HepG2 (cell line): Measurements from ENCODE around the gene ANKRD1. TPM values are rescaled to one million over a fixed set of nuclear protein-coding genes. Genes with fewer than 3 reads are reported as not detected.

ENCODE experiments used
- ATF3 ChIP-seq: sonication (generic); formaldehyde crosslinking; IDR thresholded peaks from 2 replicates; pipeline ENCODE4 v1.4.0; 2020; ENCODE audit warnings: missing genetic modification reagents
- CENPBD1 ChIP-seq: sonication (generic); formaldehyde crosslinking; IDR thresholded peaks from 2 replicates; pipeline ENCODE4 v1.8.0; 2022; ENCODE audit warnings: missing genetic modification reagents, low read depth, mild to moderate bottlenecking, borderline replicate concordance
- EP300 ChIP-seq, 3 experiments: sonication (generic) in 1 of 3; formaldehyde crosslinking in 1 of 3; IDR thresholded peaks; 2 replicates each; pipeline versions ENCODE4 v1.5.1 to v1.6.1; 2011 to 2020; ENCODE audit warnings: low read depth in 2 of 3, low read length in 2 of 3, borderline replicate concordance in 1 of 3, improper control_type of control experiment in 1 of 3, mild to moderate bottlenecking in 1 of 3, missing genetic modification reagents in 1 of 3, moderate library complexity in 1 of 3
- GTF2F1 ChIP-seq: fragments of 150-350 bp; IDR thresholded peaks from 2 replicates; pipeline ENCODE4 v1.6.1; 2014; ENCODE audit warnings: low read length
- HCFC1 ChIP-seq: fragments of 150-350 bp; IDR thresholded peaks from 2 replicates; pipeline ENCODE4 v1.6.1; 2014; ENCODE audit warnings: low read depth, low read length
- HMGA1 ChIP-seq: sonication (generic); formaldehyde crosslinking; conservative IDR thresholded peaks from 2 replicates; pipeline ENCODE4 v1.4.0; 2020; ENCODE audit warnings: missing genetic modification reagents
- JUND ChIP-seq: sonication (generic); formaldehyde crosslinking; IDR thresholded peaks from 2 replicates; pipeline ENCODE4 v1.8.0; 2022; ENCODE audit warnings: mild to moderate bottlenecking, missing genetic modification reagents
- KAT8 ChIP-seq: IDR thresholded peaks from 2 replicates; pipeline ENCODE4 v1.6.1; 2016; ENCODE audit warnings: missing genetic modification reagents, missing compliant biosample characterization
- MEF2D ChIP-seq: sonication (generic); formaldehyde crosslinking; IDR thresholded peaks from 2 replicates; pipeline ENCODE4 v1.5.1; 2020; ENCODE audit warnings: mild to moderate bottlenecking, missing genetic modification reagents
- NR1H2 ChIP-seq: sonication (generic); formaldehyde crosslinking; IDR thresholded peaks from 2 replicates; pipeline ENCODE4 v1.8.1; 2022; ENCODE audit warnings: low read depth, missing genetic modification reagents, borderline replicate concordance
- NR2F2 ChIP-seq: IDR thresholded peaks from 2 replicates; pipeline ENCODE4 v1.6.1; 2012; ENCODE audit warnings: low read depth, inconsistent platforms, borderline replicate concordance
- SMYD3 ChIP-seq: sonication (generic); formaldehyde crosslinking; IDR thresholded peaks from 2 replicates; pipeline ENCODE4 v1.8.1; 2023; ENCODE audit warnings: mild to moderate bottlenecking, missing genetic modification reagents
- SP4 ChIP-seq: sonication (generic); formaldehyde crosslinking; IDR thresholded peaks from 2 replicates; pipeline ENCODE4 v1.8.1; 2023; ENCODE audit warnings: mild to moderate bottlenecking, missing genetic modification reagents
- TAF15 ChIP-seq: fragments of 200-400 bp; formaldehyde crosslinking; IDR thresholded peaks from one replicate; pipeline ENCODE4 v1.6.1; 2018; ENCODE audit warnings: mild to moderate bottlenecking, low read depth, low read length; ENCODE audit not compliant: poor library complexity, severe bottlenecking
- THAP7 ChIP-seq: sonication (generic); formaldehyde crosslinking; IDR thresholded peaks from 2 replicates; pipeline ENCODE4 v1.8.1; 2023; ENCODE audit warnings: mild to moderate bottlenecking, missing genetic modification reagents
- ZFP82 ChIP-seq: sonication (generic); formaldehyde crosslinking; IDR thresholded peaks from 2 replicates; pipeline ENCODE4 v1.5.1; 2020; ENCODE audit warnings: mild to moderate bottlenecking, missing genetic modification reagents, borderline replicate concordance
- ZFYVE20 ChIP-seq: sonication (generic); formaldehyde crosslinking; IDR thresholded peaks from 2 replicates; pipeline ENCODE4 v1.8.0; 2023; ENCODE audit warnings: low read depth, mild to moderate bottlenecking, moderate library complexity, missing genetic modification reagents, borderline replicate concordance
- ZNF136 ChIP-seq: sonication (generic); formaldehyde crosslinking; IDR thresholded peaks from 2 replicates; pipeline ENCODE4 v1.8.1; 2022; ENCODE audit warnings: low read depth, mild to moderate bottlenecking, moderate library complexity, missing genetic modification reagents
- ZNF281 ChIP-seq: sonication (generic); formaldehyde crosslinking; IDR thresholded peaks from 2 replicates; pipeline ENCODE4 v1.4.0; 2020; ENCODE audit warnings: missing genetic modification reagents, borderline replicate concordance
- ZNF292 ChIP-seq: sonication (generic); formaldehyde crosslinking; IDR thresholded peaks from 2 replicates; pipeline ENCODE4 v1.8.1; 2022; ENCODE audit warnings: mild to moderate bottlenecking, low read depth, missing genetic modification reagents, borderline replicate concordance
- ZNF580 ChIP-seq: IDR thresholded peaks from 2 replicates; pipeline ENCODE4 v1.6.1; 2016; ENCODE audit warnings: low read depth, borderline replicate concordance
- ZNF639 ChIP-seq: conservative IDR thresholded peaks from 2 replicates; pipeline ENCODE4 v1.6.1; 2018; ENCODE audit warnings: missing genetic modification reagents
- polyA plus RNA-seq, 8 experiments: library from polyadenylated mRNA; depleted of rRNA in 3 of 8; stranded (reverse) in 7 of 8; unstranded in 1 of 8; fragments of >200 nt; fragmentation: Illumina TruSeq in 4 of 8; extraction: Trizol in 4 of 8; gene quantifications; 2 replicates each; pipeline versions ENCODE4 v1.2.1 to v1.2.3, GENCODE V29; 2011 to 2016; ENCODE audit warnings: low read depth in 4 of 8, missing spikeins in 1 of 8, mixed read lengths in 1 of 8; ENCODE audit not compliant: insufficient read depth in 1 of 8
- total RNA-seq, 5 experiments: library from RNA; depleted of rRNA; stranded (reverse); fragments of >200 nt; fragmentation: Illumina TruSeq; extraction: Trizol; gene quantifications; 2 replicates each; pipeline ENCODE4 v1.2.3, GENCODE V29; 2016; ENCODE audit warnings: low read depth in 1 of 5

Gene ANKRD1
- total and polyA plus RNA-seq, 2 of the 13 experiments (the other 11 are each of a cell fraction or from before 2014, with no cell fraction given), result 19.4 to 41.8 TPM

- no peak for TF ChIP-seq CENPBD1 (CRISPR knock-in tag)
- TF ChIP-seq ZNF639 (CRISPR knock-in tag), result no peak
- TF ChIP-seq MEF2D (CRISPR knock-in tag), result peak; percentile 75; the same call in 1 of the 2 replicates
- TF ChIP-seq SMYD3 (CRISPR knock-in tag), result 0 out of 2 replicates have a peak, but pooled peaks have one; percentile 34
- TF ChIP-seq ZNF292 (CRISPR knock-in tag), result peak; percentile 87
- TF ChIP-seq TAF15, result no peak
- TF ChIP-seq HMGA1 (CRISPR knock-in tag), result no peak
- no peak for TF ChIP-seq GTF2F1
- no peak for TF ChIP-seq SP4
- peak; percentile 86; the same call in 1 of the 2 replicates for TF ChIP-seq NR2F2
- TF ChIP-seq ZFP82, result no peak
- no peak for TF ChIP-seq HCFC1
- no peak for TF ChIP-seq ZNF136
- peak; percentile 69; the same call in 1 of the 2 replicates for TF ChIP-seq KAT8 (CRISPR knock-in tag)
- no peak for TF ChIP-seq ZFYVE20 (CRISPR knock-in tag)
- peak; percentile 67; the same call in 1 of the 2 replicates for TF ChIP-seq JUND
- 0 out of 2 replicates have a peak, but pooled peaks have one; percentile 5 for TF ChIP-seq ATF3 (CRISPR knock-in tag)
- TF ChIP-seq ZNF281, result peak; percentile 91
- TF ChIP-seq ZNF580, result no peak
- TF ChIP-seq THAP7 (CRISPR knock-in tag), result no peak
- no peak for TF ChIP-seq NR1H2 (CRISPR knock-in tag)
- TF ChIP-seq EP300 (IDR thresholded peaks at IDR 0.05; ENCODE audit: low read depth in 2 of 2, low read length in 2 of 2), result peak; percentile 66 to 91
- TF ChIP-seq EP300 (CRISPR knock-in tag; IDR thresholded peaks at IDR 0.05; ENCODE audit: borderline replicate concordance), result peak; percentile 74
Measured at GRCh38 chr10:90930971-90931871, 10.3 kb upstream of the ANKRD1 start (continued).
